Tibial nerve (tissue), 3 donors: Measurements from ENCODE around the gene C19orf73.
A peak's percentile ranks its signal among the peaks of the same experiment; 100 is the strongest.

Source experiments
- POLR2A ChIP-seq, 2 donors: fragments of 450-650 bp; IDR thresholded peaks; one replicate each; pipeline ENCODE4 v1.6.1; 2017; ENCODE audit warnings: antibody characterized with exemption in 2 of 2, mild to moderate bottlenecking in 2 of 2, moderate library complexity in 2 of 2
- TF ChIP-seq, protein P1 (sequence below), 5 experiments: fragments of 200-600 bp in 3 of 5; fragments of 450-650 bp in 2 of 5; sonication (generic) in 3 of 5; IDR thresholded peaks; one replicate each; pipeline ENCODE4 v1.5.1; 2016 to 2019; ENCODE audit warnings: antibody characterized with exemption in 5 of 5, mild to moderate bottlenecking in 3 of 5, moderate library complexity in 2 of 5

DNA sequence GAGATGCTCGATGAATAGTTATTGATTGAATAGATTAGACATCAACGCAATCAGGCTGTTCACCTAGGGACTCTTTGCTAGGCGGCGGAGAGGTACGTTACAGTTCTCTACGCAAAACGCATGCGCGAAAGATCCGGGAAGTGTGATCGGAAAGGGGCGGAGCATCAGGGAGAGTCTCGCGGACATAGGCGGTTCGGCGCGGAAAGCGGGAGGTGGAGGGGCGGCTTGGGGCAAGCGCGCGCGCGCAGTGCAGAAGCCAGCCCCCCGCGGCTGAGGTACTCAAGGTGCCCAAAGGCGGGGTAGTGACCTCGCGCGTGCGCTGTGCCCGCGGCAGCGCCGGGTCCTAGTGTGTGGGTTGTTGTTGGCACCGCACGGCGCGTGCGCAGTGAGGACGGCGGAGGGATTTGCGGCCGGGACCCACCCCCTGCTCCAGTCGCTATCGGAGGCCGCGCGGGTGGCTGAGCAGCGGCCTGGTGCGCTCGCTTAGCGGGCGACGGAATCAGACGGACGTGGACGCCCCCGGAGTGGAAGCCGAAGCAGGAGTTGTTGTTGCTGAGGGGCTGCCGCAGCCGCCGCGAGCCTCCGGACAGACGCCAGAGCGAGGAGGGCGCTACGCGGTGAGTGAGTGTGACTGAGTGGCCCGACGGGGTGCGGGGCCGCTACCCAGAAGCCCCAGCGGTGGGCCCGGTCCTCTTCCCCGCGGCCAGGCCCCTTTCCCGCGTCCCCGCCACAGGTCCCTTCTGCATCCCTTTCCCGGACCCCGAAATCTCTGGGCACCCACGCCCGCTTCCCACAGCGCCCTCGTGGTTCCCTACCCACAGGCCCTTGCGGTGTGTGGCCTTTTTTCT, 33.7 kb downstream of the C19orf73 start, which contains the start of gene SNRNP70:
- TF ChIP-seq POLR2A (IDR thresholded peaks at IDR 0.05): peak; percentile 78 to 88
- TF ChIP-seq, protein P1, sequence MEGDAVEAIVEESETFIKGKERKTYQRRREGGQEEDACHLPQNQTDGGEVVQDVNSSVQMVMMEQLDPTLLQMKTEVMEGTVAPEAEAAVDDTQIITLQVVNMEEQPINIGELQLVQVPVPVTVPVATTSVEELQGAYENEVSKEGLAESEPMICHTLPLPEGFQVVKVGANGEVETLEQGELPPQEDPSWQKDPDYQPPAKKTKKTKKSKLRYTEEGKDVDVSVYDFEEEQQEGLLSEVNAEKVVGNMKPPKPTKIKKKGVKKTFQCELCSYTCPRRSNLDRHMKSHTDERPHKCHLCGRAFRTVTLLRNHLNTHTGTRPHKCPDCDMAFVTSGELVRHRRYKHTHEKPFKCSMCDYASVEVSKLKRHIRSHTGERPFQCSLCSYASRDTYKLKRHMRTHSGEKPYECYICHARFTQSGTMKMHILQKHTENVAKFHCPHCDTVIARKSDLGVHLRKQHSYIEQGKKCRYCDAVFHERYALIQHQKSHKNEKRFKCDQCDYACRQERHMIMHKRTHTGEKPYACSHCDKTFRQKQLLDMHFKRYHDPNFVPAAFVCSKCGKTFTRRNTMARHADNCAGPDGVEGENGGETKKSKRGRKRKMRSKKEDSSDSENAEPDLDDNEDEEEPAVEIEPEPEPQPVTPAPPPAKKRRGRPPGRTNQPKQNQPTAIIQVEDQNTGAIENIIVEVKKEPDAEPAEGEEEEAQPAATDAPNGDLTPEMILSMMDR (IDR thresholded peaks at IDR 0.05): peak in 3 of 5 experiments; percentile 9 to 61 (median 59)
